ENCODE data around the gene TIAM2.
A peak's percentile ranks its signal among the peaks of the same experiment; 100 is the strongest.
"Not testable (repeated sequence)": the region's sequence is repeated elsewhere in the genome, so short reads cannot be mapped to it uniquely, and the experiment has no call there.

The TIAM2 gene

DNA sequence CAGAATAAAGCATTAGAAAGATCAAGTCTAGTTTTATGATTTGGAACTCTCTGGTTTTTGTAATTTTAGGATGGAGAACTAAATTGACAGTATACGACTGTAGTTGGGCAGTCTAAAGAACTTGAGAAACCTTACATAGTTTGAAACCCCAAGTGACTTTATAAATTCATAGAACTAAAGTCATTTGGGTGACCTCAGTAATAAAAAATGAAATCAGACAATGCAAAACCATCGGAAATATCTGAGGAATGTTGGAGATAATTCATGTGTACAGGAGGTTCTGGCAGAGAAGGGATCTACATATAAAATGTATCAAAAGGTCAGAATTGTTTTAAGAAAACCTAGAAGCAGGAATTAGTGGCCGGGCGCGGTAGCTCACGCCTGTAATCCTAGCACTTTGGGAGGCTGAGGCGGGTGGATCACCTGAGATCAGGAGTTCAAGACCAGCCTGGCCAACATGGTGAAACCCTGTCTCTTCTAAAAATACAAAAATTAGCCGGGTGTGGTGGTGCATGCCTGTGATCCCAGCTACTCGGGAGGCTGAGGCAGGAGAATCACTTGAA lies 108.0 kb downstream of the TIAM2 start:
- DNase-seq = peak; percentile 87

DNA sequence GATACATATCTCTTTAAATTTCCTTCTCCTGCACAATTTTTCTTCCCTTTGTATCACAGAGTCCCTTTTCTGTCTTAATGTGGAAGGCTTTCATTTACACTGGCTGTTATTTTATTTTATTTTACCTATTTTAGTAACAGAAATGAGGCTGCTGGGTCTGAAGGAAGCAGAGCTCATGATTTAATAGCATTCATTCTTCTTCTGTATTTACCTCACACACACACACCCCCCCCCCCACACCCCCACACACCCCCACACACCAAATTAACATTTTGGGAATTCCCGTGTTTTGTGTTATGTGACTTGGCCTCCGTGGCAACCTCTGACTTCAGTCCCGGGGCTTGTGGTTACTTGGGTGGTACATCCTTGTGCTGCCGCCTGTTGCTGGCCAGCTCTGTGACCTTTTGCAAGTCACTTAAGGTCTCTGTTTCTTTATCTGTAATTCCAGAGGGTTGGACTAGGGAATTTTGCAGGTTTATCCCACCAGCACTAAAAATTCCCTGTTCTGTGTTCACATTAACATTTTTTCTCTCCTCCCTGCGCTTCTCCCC lies 108.8 kb downstream of the TIAM2 start:
- DNase-seq = no peak

DNA sequence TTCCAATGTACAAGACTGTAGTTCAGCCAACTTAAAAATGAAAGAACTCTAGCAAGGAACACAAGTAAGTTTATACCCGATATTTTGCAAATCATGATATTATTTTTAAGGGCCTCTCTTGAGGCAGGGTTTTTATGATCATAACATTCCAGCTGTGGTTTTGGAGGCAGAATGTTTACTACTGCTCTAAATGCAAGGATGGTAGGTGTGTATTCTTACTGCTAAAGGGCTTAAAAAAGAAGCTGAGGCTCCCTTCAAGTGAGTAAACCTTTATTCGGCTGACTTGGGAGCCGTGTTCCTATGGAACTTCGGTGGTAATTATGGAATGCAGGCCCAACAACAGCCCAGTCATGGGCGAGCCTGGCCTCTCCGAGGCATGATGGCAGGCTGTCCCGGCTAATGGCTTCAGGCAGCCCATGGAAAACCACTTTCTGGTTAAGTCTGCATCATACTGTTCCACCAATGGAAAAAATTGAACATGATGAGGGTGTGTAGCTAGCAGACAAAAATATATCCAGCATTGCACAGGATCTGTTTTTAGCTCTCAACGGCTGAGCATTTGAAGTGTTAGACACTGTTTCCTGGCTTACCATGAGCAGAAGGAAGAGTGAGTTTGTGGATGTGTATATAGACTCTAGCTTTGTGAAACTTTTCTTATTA lies 111.5 kb downstream of the TIAM2 start:
- DNase-seq = no peak

DNA sequence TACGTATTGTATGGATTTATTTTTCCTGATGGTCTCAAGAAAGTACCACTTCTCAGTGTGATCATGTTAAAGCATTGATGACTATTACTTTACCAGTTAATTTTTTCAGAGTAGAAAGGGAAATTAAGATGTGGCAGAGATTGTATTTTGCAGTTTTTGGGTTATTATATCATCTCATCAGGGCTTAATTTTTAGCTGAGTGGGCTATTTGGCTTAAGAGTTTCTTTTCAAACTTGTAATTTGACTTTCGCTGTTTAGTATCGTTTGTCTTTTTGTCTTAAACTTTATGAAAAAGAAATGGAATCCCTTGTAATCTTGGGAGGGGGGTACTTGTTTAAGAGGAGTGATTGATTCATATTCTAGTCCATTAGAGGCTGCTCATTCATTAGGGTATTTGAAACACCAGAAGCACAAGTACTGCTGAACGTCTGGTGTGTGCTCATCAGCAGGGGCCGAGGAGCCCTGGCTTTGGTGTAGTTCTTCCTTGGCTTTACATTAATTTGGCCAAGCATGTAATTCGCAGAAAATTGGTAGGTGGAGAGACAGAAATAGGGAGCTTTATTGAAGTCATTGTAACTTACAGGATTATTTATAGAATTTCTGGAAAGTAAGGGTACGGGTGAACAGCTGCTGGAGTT lies 112.4 kb downstream of the TIAM2 start:
- no peak for DNase-seq

DNA sequence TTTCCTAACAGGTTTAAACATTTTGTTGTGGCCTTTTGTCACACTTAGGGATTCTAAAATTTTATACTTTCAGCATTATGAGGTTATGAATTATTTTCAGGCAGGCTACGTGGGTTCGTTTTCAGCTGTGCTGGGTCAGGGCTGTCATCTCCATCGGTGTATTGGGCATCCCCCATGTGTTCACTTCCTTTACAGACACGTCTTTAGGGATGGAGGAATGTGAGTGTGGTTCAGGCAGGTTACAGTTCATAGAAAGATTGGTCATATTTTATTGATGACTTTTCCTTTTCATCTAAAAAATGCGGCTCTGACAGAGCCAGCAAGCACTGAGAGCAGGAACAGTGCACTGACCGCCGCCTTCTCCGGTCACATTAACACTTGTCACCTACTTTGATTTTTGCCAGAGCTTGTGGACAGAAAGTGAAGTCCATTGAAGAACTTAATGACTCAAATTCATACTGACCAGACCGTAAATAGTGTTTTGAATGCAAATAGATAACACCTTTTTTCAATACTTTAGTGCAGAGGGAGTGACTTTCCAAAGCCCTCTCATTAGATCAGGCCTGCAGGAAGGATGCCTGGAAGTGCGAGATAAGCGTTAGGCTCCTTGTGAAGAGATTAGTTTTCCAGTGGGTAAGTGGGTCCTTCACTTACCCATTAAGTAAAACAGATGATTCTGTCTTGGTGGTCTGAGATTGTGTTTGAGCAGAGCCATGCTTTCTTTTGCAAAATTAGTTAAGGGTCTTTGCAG lies 113.1 kb downstream of the TIAM2 start:
- DNase-seq = peak; percentile 42

DNA sequence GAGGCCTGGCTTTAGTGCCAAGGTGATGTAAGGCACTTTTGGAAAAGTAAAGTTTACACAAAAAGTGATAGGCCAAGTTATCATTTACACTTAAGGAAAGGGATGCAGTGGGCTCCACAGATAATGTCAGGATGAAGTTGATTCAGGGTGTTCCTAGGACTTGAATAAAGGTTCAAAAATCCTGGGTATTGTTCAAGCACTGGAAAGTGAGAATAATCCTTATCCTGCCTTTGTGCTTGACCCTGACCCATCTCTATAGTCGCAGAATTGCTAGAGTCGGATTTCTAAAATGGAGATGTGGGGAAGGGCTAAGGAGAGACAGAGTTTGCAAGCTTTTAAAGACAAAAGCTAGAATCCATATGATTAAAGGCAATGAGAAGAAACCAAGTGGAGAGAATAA lies 115.6 kb downstream of the TIAM2 start:
- no peak for DNase-seq

DNA sequence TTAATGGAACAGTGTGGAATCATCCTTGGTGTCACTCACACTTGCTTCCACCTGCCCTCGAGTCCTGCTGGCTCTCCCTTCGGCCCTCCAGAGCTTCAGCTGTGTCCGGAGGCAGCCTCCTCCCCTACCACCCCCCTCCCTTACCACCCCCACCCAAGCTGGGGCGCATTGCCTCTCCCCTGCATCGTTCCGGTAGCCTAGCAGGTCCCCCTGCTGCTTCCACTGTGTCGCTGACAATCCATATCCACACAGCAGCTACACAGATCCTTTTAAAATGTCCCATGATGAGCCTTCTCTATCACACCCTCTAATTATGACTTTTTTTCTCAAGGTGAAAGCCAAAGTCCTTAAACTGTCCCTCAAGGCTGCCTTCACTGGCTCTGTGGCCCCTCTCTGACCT lies 117.6 kb downstream of the TIAM2 start:
- DNase-seq = no peak

DNA sequence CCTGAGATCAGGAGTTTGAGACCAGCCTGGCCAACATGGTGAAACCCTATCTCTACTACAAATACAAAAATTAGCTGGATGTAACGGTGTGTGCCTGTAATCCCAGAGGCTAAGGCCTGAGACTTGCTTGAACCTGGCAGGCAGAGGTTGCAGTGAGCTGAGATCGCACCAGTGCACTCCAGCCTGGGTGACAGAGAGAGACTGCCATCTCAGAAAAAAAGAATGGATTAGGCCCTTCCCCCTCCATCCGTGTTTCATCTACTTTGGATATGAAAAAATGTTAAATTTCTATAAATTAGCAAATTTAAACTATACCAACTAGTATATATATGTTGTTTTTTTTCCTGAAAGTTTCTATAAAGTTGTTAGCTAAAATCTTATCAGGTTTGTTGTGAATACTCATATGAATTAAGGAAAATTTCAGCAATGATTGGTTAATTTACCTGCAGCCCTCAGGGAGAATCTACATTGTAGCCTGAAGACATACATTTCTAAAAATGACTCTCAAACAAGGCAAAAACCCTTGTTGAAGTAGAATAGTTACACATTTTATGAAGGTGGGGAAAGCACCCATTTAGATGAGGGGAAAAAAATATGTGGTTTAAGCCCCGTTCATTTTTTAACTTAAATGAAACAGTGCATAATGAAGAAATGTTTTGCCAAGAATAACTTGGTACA lies 120.9 kb downstream of the TIAM2 start:
- DNase-seq = no peak

DNA sequence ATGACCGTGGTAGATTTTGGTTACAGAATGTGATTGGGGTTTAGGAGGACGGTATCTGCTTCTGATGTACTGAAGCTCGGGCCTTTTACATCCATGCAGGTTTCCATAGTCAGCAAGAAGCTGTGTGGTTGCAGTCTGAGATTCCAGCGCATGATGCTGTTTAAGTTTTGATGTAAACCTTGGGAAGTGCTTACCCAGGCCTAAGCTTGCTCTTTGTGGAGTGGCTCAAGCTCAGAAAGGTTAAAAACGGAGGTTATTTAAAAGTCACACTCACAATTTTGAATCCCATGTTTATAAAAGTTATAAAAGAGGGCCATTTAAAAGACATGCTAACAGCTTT lies 121.4 kb downstream of the TIAM2 start:
- DNase-seq = peak; percentile 16

DNA sequence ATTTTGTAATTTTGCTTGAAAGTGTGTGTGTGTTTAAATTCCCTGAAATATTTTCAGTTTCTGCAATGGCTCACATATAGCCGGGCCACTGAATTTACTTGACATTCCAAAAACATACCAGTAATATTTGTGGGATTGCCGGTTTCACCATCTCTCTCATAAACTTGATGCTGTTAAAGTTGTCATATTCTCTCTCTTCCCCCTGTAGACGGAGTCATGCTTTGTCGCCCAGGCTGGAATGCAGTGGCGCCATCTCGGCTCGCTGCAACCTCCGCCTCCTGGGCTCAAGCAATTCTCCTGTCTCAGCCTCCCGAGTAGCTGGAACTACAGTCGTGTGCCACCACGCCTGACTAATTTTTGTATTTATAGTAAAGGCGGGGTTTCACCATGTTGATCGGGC lies 122.1 kb downstream of the TIAM2 start:
- peak; percentile 95 for DNase-seq

DNA sequence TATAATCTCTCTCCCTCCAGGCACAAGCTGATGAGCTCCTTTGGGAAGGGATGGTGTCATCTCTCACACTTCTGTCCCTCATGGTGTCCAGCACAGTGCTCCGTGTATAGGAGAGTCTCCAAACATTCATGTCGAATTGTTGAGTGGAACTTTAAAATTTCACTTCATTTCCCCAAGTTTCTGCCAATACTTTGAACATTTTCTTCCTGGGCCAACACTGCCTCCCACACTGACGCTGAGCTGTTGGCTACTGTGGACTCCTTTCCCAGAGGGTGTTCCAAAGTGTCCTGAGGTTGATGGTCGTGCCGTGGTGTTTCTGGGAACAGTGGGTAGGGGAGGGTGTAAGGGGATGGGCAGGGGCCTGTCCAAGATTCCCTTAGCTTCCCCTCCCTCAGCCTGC lies 122.7 kb downstream of the TIAM2 start:
- DNase-seq = no peak

DNA sequence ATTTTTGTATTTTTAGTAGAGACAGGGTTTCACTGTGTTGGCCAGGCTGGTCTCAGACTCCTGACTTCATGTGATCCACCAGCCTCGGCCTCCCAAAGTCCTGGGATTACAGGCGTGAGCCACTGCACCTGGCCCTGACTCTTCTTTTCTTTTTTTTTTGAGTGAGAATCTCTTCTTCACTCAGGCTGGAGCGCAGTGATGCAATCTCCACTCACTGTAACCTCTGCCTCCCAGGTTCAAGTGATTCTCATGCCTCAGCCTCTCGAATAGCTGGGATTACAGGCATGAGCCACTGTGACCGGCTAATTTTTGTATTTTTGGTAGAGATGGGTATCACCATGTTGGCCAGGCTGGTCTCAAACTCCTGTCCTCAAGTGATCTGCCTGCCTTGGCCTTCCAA lies 124.1 kb downstream of the TIAM2 start:
- not testable (repeated sequence) for DNase-seq

DNA sequence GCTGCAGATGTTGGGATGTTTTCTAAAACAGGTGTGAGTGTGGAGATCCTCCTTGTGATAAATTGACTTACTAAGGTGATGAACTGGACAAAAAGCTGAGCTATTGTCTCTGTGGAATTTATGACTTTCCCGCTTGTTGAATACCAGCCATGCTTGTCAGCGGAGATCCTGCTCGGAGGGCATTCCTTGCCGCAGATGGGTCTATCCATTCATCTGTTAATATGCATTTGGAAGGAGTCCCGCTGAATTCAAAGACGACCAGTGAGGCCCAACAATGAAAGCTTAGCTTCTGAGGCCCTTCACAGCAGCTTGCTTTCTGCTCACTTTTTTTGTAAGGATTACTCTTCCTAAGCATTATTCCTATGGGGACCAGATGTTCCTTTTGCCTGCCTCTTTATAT lies 124.9 kb downstream of the TIAM2 start:
- peak; percentile 90 for DNase-seq

DNA sequence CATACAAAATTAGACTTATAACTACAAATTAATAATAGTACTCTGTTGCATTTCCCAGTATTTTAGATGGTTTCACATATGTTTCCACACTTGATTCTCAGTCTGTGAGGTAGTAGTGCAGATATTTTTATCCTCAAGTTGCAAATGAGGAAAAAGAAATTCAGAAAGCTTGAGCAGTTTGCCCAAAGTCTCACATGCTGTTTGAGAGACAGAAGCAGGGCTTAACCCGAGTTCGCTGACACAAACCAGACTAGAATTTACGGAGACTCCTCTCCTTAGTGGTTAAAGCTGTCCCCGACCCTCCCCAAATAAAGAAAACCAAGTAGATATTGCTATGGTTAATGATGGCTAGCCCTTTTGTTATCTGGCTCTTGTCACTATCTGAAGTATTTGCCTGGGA lies 126.2 kb downstream of the TIAM2 start:
- DNase-seq = no peak

DNA sequence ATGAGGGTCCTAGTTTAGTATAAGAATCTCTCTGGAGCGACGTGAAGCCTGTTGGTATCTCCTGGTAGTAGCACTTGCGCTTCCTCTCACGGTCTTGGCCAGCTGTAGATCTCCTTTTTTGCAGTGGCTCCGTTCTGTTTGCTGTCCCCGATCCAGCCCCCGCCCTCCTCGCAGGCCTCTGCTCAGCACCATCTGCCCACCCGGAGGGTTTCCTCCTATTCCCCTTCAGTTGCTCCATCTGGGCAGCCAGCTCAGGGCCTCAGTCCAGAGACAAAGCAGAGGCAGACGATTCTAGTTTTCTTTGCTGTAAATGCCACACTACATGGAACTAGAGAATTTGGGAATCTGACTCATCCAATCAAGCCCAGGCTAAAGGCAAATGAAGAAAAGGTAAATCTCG lies 126.6 kb downstream of the TIAM2 start:
- peak; percentile 21 for DNase-seq

DNA sequence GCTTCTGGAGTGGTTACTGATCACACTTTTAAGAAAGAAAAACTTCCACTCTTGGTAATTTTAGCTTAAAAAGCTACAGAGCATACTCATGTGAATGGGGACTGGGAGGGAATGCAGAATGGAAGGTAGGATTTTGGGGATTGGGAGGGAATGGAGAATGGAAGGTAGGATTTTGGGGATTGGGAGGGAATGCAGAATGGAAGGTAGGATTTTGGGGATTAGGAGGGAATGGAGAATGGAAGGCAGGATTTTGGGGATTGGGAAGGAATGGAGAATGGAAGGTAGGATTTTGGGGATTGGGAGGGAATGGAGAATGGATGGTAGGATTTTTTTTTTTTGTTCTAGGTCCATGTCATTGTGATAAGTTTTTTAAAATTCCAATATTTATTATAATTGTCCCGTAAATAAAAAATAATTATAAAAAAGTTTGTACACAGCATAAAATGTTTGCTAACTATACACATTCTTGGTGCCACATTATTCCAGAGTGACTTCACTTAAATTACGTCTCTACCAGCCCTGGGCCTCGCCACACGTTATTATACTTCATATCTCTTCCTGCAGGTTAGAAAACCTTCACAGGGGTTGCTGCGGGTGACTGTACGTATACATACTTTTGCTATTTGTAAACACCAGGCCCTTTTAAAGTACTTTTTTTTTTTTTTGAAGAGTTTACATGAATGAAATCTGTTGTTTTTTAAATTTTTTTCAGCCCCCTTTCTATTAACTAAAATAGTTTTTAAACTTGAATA lies 127.3 kb downstream of the TIAM2 start:
- no peak for DNase-seq

DNA sequence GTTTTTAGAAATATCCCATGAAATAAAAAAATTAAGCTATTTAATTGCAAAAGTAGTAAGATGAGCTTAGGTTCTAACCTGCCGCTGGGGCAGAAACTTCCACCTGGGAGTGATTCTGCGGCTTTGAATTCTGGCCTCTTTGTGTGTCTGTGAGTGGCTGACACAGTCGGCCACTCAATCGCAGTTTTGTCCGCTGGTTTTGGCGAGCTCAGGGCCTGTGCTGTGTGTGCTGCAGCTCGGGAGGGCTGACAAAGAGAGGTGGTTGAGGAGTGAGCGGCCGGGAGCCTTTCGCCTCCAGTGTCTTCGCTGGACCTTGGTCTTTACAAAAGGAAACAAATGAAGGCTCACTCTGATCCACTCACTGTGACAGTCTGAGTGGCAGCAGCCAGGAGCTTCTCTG lies 128.4 kb downstream of the TIAM2 start:
- DNase-seq = no peak

DNA sequence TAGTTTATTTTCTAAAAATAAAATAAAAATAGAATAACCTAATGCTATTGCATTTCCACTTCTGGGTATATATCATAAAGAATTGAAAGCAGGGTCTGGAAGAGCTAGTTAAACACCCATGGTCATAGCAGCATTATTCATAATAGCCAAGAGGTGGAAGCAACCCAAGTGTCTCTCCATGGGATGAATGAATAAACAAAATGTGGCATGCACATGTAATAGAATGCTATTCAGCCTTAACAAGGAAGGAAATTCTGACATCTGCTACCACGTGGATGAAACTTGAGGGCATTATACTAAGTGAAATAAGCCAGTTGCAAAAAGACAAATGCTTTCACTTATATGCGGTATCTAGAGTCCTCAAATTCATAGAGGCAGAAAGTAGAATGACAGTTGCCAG lies 130.8 kb downstream of the TIAM2 start:
- DNase-seq = peak; percentile 85

DNA sequence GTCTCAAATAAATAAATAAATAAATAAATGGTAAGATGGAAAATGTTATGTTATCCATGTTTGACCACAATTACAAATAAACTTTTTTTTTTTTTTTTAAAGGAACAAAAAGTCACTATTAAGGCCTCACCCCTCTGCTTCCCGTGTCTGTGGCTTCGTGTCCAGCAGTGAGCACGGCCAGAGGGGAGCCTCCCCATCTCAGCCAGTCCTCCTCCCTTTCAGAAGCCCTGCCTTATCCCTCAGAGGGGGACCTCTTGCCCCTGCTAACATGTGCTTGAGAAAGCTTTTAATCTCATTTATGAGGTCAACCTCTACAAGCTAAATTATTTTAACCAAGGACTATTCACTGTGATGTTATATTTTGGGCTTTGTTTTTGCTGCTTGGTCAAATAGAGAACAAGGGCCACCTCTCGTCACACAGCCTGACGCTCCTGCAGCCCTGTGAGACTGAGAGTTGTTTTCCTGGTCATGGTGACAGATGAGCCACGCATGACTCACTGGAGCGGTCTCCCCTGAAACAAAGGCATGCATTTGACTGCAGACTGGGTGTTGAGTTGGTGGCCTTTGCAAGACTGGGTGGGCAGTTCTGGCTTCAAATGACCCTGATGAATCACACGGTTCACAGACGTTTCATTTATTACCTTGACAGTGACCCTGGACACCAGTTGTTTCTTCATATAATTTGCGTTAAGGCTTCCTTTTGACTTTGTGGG lies 131.8 kb downstream of the TIAM2 start:
- DNase-seq = peak; percentile 68

DNA sequence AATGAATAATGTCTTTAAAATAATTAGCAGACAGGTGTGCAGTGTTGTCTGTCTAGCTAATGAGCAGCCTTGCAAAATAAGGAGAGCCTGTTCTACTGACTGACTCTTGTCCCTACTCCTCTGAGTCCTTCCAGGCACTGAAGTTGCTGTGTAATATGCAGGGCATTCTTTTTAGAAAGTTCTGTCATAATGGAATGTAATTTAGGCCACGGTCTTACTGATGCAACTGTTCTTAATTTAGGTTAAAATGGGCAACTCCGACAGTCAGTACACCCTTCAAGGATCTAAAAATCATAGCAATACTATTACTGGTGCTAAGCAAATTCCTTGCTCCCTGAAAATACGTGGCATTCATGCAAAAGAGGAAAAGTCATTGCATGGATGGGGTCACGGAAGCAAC lies 133.9 kb downstream of the TIAM2 start:
- DNase-seq = peak; percentile 56

DNA sequence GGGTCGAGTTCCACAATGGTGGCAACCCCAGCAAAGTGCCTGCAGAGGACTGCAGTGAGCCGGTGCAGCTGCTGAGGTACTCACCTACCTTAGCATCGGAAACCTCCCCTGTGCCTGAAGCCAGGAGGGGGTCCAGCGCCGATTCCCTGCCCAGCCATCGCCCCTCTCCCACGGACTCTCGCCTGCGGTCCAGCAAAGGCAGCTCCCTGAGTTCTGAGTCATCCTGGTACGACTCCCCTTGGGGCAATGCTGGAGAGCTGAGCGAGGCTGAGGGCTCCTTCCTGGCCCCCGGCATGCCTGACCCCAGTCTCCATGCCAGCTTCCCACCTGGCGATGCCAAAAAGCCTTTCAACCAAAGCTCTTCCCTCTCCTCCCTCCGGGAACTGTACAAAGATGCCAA lies 134.6 kb downstream of the TIAM2 start:
- DNase-seq = no peak

Measured in fibroblast of skin of abdomen (primary cell).